Liver (tissue), 9 donors: ENCODE data around the gene ZIK1. TPM values are rescaled to one million over a fixed set of nuclear protein-coding genes. Genes with fewer than 3 reads are reported as not detected.
A peak's percentile ranks its signal among the peaks of the same experiment; 100 is the strongest.

Source experiments
- DNase-seq: peaks from one replicate; pipeline ENCODE4 v3.0.0-alpha.2; 2017; ENCODE audit warnings: low spot score
- H3K27ac ChIP-seq, 2 donors: one replicate each; pipeline ENCODE4 v1.7.0; 2013; ENCODE audit warnings: inconsistent platforms in 2 of 2, low read length in 2 of 2, control low read depth in 1 of 2, low read depth in 1 of 2, mild to moderate bottlenecking in 1 of 2
- H3K27me3 ChIP-seq, 4 donors: one replicate each; pipeline versions ENCODE4 v1.6.1 to v1.7.0; 2013; ENCODE audit warnings: low read length in 3 of 4, inconsistent platforms in 1 of 4, mild to moderate bottlenecking in 1 of 4, moderate library complexity in 1 of 4; ENCODE audit not compliant: control insufficient read depth in 4 of 4, insufficient read depth in 4 of 4
- H3K36me3 ChIP-seq, 4 donors: one replicate each; pipeline versions ENCODE4 v1.6.1 to v1.7.0; 2013; ENCODE audit warnings: low read length in 3 of 4, mild to moderate bottlenecking in 3 of 4, low read depth in 1 of 4, moderate library complexity in 1 of 4; ENCODE audit not compliant: control insufficient read depth in 4 of 4, insufficient read depth in 3 of 4
- H3K4me1 ChIP-seq, 4 donors: one replicate each; pipeline versions ENCODE4 v1.6.1 to v1.7.0; 2013; ENCODE audit warnings: low read length in 3 of 4, mild to moderate bottlenecking in 3 of 4, moderate library complexity in 1 of 4; ENCODE audit not compliant: control insufficient read depth in 4 of 4, insufficient read depth in 4 of 4
- H3K4me3 ChIP-seq, 3 donors: one replicate each; pipeline versions ENCODE4 v1.6.1 to v1.7.0; 2013; ENCODE audit warnings: low read length in 3 of 3, control low read depth in 1 of 3, low read depth in 1 of 3, mild to moderate bottlenecking in 1 of 3
- H3K9ac ChIP-seq, 2 donors: one replicate each; pipeline ENCODE4 v1.7.0; 2013; ENCODE audit warnings: low read length in 2 of 2, mild to moderate bottlenecking in 2 of 2, moderate library complexity in 2 of 2, control low read depth in 1 of 2, low read depth in 1 of 2
- H3K9me3 ChIP-seq, 4 donors: one replicate each; pipeline versions ENCODE4 v1.6.1 to v1.7.0; 2013; ENCODE audit warnings: low read length in 3 of 4; ENCODE audit not compliant: control insufficient read depth in 4 of 4
- ATF3 ChIP-seq: IDR thresholded peaks from 2 replicates; pipeline ENCODE4 v1.6.1; 2016; ENCODE audit warnings: antibody characterized with exemption
- CTCF ChIP-seq: fragments of 150-350 bp; IDR thresholded peaks from 2 replicates; pipeline ENCODE4 v1.5.1; 2017; ENCODE audit warnings: improper control_type of control experiment, low read depth, low read length; ENCODE audit not compliant: missing input control
- EGR1 ChIP-seq, 2 donors: IDR thresholded peaks; 2 replicates each; pipeline ENCODE4 v1.6.1; 2016 to 2018; ENCODE audit warnings: antibody characterized with exemption in 2 of 2, low read depth in 2 of 2
- FOXA1 ChIP-seq: IDR thresholded peaks from 2 replicates; pipeline ENCODE4 v1.6.1; 2016; ENCODE audit warnings: antibody characterized with exemption
- FOXA2 ChIP-seq: IDR thresholded peaks from 2 replicates; pipeline ENCODE4 v1.6.1; 2016; ENCODE audit warnings: antibody characterized with exemption
- GABPA ChIP-seq, 2 donors: IDR thresholded peaks in 1 of 2; conservative IDR thresholded peaks in 1 of 2; 2 replicates each; pipeline ENCODE4 v1.6.1; 2016; ENCODE audit warnings: antibody characterized with exemption in 2 of 2, mild to moderate bottlenecking in 1 of 2, moderate library complexity in 1 of 2
- HNF4A ChIP-seq, 2 donors: conservative IDR thresholded peaks; 2 replicates each; pipeline ENCODE4 v1.6.1; 2016; ENCODE audit warnings: antibody characterized with exemption in 2 of 2, mild to moderate bottlenecking in 2 of 2
- HNF4G ChIP-seq: IDR thresholded peaks from 2 replicates; pipeline ENCODE4 v1.6.1; 2016; ENCODE audit warnings: antibody characterized with exemption
- JUND ChIP-seq, 2 donors: IDR thresholded peaks; 2 replicates each; pipeline ENCODE4 v1.6.1; 2016; ENCODE audit warnings: antibody characterized with exemption in 2 of 2
- MAX ChIP-seq: IDR thresholded peaks from 2 replicates; pipeline ENCODE4 v1.6.1; 2016; ENCODE audit warnings: antibody characterized with exemption
- NR2F2 ChIP-seq: IDR thresholded peaks from 2 replicates; pipeline ENCODE4 v1.6.1; 2016; ENCODE audit warnings: antibody characterized with exemption
- RAD21 ChIP-seq, 2 donors: IDR thresholded peaks; 2 replicates each; pipeline ENCODE4 v1.6.1; 2016; ENCODE audit warnings: antibody characterized with exemption in 2 of 2, mild to moderate bottlenecking in 2 of 2
- RXRA ChIP-seq, 2 donors: IDR thresholded peaks; 2 replicates each; pipeline ENCODE4 v1.6.1; 2017 to 2018; ENCODE audit warnings: antibody characterized with exemption in 2 of 2, mild to moderate bottlenecking in 1 of 2
- SP1 ChIP-seq: IDR thresholded peaks from 2 replicates; pipeline ENCODE4 v1.6.1; 2018; ENCODE audit warnings: antibody characterized with exemption, mild to moderate bottlenecking
- TAF1 ChIP-seq: conservative IDR thresholded peaks from 2 replicates; pipeline ENCODE4 v1.6.1; 2016; ENCODE audit warnings: antibody characterized with exemption, mild to moderate bottlenecking
- YY1 ChIP-seq: IDR thresholded peaks from 2 replicates; pipeline ENCODE4 v1.6.1; 2016; ENCODE audit warnings: antibody characterized with exemption, mild to moderate bottlenecking
- ZBTB33 ChIP-seq: IDR thresholded peaks from 2 replicates; pipeline ENCODE4 v1.6.1; 2016; ENCODE audit warnings: antibody characterized with exemption
- WGBS: extraction: QIAGEN DNeasy Blood & Tissue Kit; methylation state at CpG from one replicate; pipeline ENCODE4 v1.1.7; 2013; 5-methylcytosine and 5-hydroxymethylcytosine counted together
- polyA plus RNA-seq, 2 donors: library from polyadenylated mRNA; stranded (reverse) in 1 of 2; unstranded in 1 of 2; fragments of 200-250 nt in 1 of 2; fragments of >200 nt in 1 of 2; fragmentation: Nextera tagmentation in 1 of 2; extraction: Ambion mirVana in 1 of 2; gene quantifications; one replicate each; pipeline versions ENCODE4 v1.2.1 to v1.2.3, GENCODE V29; 2013 to 2015
- total RNA-seq, 2 donors: library from RNA; depleted of rRNA; stranded (reverse); fragments of >200 nt; gene quantifications; one replicate each; pipeline ENCODE4 v1.2.3, GENCODE V29; 2014
- TF ChIP-seq, protein P1 (sequence below): IDR thresholded peaks from 2 replicates; pipeline ENCODE4 v1.6.1; 2016; ENCODE audit warnings: antibody characterized with exemption, mild to moderate bottlenecking
- donor health status: healthy.
- donor health status: healthy.
- donor health status: healthy.
- donor health status: healthy.
- donor health status: healthy.

The ZIK1 gene
- total and polyA plus RNA-seq, 4 donors: 0.29 to 8.6 (median 0.88) TPM

DNA sequence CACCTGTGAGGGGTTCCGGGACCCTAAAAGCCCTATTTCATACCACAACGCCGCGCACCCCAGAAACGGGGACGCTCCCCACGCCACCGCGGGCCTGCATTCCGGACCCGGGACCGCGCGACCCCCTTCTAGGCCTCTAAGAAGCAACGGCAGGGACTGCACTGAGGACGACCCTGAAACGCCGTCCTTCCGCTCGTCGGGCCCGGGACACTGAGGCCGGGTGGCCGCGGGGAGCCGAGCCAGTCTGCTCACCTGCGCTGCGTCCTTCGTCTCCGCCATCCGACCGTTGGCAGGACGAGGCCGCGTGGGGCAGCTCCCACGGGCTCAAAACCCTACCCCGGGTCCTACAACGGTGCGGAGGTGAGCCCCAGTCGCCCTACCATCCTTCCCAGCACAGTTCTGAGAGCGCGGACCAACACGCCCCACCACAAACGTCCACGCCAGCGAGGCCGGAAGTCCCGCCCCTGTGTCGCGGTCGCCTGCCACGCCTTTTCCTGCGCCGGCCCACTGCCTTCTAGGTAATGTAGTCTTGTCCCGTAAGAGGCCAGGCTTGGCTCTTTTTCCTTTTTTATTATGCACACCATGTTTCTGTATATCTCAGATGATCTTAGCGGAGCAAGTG is 24.4 kb upstream of the ZIK1 start, which contains the start of gene ZNF550:
Gene ZNF550, minus strand, starts transcription at position 460 of the 622 bp plus-strand sequence. Its CDS starts 181 bp downstream, at position 279.
- TF ChIP-seq NR2F2: no peak
- no peak for TF ChIP-seq ATF3
- no peak for TF ChIP-seq FOXA1
- TF ChIP-seq HNF4A (conservative IDR thresholded peaks at IDR 0.05): no peak
- TF ChIP-seq FOXA2: no peak
- no peak for TF ChIP-seq CTCF
- no peak for TF ChIP-seq HNF4G
- TF ChIP-seq, protein P1, sequence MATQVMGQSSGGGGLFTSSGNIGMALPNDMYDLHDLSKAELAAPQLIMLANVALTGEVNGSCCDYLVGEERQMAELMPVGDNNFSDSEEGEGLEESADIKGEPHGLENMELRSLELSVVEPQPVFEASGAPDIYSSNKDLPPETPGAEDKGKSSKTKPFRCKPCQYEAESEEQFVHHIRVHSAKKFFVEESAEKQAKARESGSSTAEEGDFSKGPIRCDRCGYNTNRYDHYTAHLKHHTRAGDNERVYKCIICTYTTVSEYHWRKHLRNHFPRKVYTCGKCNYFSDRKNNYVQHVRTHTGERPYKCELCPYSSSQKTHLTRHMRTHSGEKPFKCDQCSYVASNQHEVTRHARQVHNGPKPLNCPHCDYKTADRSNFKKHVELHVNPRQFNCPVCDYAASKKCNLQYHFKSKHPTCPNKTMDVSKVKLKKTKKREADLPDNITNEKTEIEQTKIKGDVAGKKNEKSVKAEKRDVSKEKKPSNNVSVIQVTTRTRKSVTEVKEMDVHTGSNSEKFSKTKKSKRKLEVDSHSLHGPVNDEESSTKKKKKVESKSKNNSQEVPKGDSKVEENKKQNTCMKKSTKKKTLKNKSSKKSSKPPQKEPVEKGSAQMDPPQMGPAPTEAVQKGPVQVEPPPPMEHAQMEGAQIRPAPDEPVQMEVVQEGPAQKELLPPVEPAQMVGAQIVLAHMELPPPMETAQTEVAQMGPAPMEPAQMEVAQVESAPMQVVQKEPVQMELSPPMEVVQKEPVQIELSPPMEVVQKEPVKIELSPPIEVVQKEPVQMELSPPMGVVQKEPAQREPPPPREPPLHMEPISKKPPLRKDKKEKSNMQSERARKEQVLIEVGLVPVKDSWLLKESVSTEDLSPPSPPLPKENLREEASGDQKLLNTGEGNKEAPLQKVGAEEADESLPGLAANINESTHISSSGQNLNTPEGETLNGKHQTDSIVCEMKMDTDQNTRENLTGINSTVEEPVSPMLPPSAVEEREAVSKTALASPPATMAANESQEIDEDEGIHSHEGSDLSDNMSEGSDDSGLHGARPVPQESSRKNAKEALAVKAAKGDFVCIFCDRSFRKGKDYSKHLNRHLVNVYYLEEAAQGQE: peak; percentile 16
- TF ChIP-seq EGR1 (IDR thresholded peaks at IDR 0.05; ENCODE audit: low read depth in 2 of 2): no peak
- peak; percentile 49 for TF ChIP-seq ZBTB33
- TF ChIP-seq YY1: peak; percentile 74
- no peak for TF ChIP-seq SP1
- no peak for TF ChIP-seq JUND (IDR thresholded peaks at IDR 0.05)
- no peak for TF ChIP-seq RXRA (IDR thresholded peaks at IDR 0.05)
- no peak for TF ChIP-seq TAF1
- TF ChIP-seq MAX: peak; percentile 57
- TF ChIP-seq RAD21 (IDR thresholded peaks at IDR 0.05): peak in 1 of 2 donors; percentile 44
- peak; percentile 85 to 98 for TF ChIP-seq GABPA (IDR thresholded peaks at IDR 0.05 in 1 of 2, conservative IDR thresholded peaks at IDR 0.05 in 1 of 2)
- Histone ChIP-seq H3K36me3 (peaks cover 5 to 20% (median 19%) of the 10 kb centered on the region in 4 donors), H3K4me3 (peak within 1 kb of the TSS; percentile 70 to 91 (median 72)), H3K27ac (peak within 1 kb of the TSS in 1 of 2 donors; percentile 67), H3K9me3 (peaks cover 20 to 54% (median 29%) of the 10 kb centered on the region in 4 donors), H3K9ac (peak within 1 kb of the TSS in 1 of 2 donors; percentile 86), H3K27me3 (no peaks in the 10 kb centered on the region), H3K4me1 (peaks cover 0 to 19% (median 11%) of the 10 kb centered on the region in 4 donors)
- peak; percentile 92 for DNase-seq
- WGBS: under 1% methylated on average over 56 of the region's 56 CpGs
